Subcutaneous adipose tissue (tissue), 4 donors: ENCODE data around the gene SEMA6D. TPM values are rescaled to one million over a fixed set of nuclear protein-coding genes. Genes with fewer than 3 reads are reported as not detected.

Experiments used
- total RNA-seq, 4 donors: library from RNA; depleted of rRNA; stranded (reverse); fragments of >200 nt; gene quantifications; one replicate each; pipeline ENCODE4 v1.1.0, GENCODE V29; 2016
- TF ChIP-seq, protein P1 (sequence below): fragments of 450-650 bp; IDR thresholded peaks from one replicate; pipeline ENCODE4 v1.5.1; 2016; ENCODE audit warnings: low read depth, mild to moderate bottlenecking, control low read depth, antibody characterized with exemption, moderate library complexity

The SEMA6D gene
- total RNA-seq, 4 donors from 2014 or later: 3.7 to 9.6 (median 6.3) TPM

DNA sequence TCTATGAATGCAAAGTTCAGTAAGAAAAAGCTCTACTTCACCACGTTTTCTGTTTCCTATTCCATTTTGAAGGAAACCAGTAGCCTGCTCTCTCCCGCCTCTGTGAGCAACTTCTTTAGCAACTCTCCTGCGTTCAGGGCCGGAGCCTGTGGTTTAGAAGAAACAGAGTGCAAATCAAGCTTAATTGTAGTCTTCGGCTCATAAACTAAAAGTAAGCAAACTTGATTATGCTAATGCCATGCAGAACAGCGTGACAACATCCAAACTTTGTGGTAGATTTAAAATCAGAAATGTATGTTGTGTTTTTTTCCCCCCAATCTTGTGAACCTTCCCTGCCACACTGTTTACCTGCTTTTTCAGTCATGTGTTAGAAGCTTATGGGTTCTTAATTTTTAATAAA lies 87.4 kb downstream of the SEMA6D start:
- TF ChIP-seq, protein P1, sequence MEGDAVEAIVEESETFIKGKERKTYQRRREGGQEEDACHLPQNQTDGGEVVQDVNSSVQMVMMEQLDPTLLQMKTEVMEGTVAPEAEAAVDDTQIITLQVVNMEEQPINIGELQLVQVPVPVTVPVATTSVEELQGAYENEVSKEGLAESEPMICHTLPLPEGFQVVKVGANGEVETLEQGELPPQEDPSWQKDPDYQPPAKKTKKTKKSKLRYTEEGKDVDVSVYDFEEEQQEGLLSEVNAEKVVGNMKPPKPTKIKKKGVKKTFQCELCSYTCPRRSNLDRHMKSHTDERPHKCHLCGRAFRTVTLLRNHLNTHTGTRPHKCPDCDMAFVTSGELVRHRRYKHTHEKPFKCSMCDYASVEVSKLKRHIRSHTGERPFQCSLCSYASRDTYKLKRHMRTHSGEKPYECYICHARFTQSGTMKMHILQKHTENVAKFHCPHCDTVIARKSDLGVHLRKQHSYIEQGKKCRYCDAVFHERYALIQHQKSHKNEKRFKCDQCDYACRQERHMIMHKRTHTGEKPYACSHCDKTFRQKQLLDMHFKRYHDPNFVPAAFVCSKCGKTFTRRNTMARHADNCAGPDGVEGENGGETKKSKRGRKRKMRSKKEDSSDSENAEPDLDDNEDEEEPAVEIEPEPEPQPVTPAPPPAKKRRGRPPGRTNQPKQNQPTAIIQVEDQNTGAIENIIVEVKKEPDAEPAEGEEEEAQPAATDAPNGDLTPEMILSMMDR: no peak

DNA sequence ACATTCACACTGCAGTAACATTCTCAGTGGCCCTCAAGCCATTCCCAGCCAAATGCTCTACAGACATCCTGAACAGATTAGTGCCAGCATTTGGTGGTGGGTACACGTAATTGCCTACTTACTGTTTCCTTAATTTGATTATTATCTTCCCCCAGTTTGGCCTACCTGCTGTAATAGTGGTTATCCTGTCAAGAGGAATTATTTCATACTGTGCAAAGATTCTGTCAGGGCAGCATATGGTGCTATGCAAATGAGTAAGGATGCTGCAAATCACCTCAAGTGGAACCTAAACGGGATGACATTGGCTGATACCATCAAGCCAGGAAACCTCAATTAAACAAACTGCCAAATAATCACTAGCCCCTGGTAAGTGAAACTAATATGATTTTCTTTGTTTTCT lies 88.7 kb downstream of the SEMA6D start:
- TF ChIP-seq, protein P1: no peak

DNA sequence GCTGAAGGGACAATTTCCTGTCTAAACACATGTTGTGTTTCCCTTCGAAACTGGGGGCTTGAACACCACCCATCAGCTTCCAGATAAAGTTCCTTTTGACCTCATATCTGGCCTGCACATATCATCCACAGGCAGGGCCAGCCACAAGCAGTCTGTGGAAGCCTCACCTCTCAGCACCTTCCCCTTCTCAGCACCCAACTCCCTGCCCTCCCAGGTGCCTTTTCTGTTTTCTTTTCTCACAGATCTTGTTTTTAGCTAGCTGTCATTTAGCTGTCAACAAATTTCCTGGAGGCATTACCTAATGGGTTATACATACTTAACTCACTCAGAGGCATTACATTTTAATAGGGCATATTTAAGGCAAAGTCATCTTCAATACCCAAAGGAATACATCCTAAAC lies 93.9 kb downstream of the SEMA6D start:
- TF ChIP-seq, protein P1: no peak

DNA sequence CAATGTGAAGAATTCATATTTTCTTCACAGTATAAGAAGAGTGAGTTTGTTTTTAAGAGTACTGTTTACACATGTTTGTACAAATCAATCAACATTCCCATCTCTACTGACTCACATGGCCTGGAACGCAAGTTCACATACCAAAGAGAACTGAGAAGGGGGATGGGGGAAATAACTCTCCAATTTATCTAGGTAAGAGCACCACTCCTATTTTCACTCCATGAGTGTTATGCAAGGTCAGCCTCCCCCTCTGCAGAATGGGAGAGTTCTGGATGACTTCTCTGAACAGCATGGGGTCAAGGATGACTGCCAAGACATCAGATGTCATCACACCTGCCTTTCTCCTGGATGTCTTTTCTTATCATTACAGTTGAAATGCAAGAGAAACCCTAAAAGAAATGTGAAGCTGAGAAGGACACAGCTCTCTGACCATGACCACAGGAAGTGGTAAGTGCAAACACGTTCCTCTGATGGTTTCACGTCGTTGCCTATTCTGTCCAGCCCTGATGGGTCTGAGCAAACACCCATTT lies 95.2 kb downstream of the SEMA6D start:
- TF ChIP-seq, protein P1: no peak

DNA sequence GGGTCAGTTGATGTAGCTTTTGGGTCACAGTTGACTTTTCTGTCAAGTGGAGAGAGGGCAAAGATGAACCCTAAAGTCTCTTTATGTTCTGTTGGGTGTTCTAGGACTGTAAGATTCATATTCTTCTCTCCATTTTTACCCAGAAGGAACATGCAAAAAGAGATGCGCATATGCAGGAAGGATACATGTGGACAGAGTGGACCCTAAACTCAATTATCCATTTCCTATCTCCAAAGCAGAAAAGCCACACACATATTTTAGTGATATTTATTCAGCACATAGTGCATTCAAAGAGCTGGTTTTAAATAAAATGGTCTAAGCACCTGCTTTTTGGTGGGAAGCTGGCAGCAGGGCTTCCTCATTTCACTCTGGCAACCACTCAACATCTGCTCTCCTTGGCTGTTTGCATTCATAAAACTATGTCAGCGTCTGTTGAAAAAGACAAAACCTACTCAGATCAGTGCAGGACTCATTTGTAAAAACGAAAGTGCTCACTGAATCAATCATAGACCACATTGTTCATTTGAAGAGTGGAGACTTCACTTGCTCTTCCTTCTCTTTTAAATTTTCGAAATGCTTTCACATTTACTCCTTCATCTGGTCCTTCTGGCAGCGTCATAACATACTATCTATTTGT lies 96.6 kb downstream of the SEMA6D start:
- TF ChIP-seq, protein P1: no peak

DNA sequence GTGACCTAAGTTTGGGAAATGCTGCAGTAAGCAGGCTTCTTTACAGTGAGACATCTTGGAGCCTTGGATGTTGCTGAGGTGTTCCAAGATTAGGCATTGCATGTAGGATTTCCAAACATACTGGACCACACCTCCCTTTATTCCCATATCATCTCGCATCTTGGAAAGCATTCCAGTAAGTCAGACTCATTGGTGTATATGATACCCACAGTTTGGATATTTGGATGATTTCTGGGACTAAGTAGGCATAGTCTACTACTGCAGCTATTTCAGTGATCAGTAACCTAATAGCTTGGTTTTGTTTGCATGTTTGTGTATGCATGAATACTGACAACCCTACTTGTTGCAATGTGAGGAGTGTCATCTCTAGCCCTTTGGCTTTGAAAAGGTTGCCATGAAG lies 97.3 kb downstream of the SEMA6D start:
- TF ChIP-seq, protein P1: no peak

DNA sequence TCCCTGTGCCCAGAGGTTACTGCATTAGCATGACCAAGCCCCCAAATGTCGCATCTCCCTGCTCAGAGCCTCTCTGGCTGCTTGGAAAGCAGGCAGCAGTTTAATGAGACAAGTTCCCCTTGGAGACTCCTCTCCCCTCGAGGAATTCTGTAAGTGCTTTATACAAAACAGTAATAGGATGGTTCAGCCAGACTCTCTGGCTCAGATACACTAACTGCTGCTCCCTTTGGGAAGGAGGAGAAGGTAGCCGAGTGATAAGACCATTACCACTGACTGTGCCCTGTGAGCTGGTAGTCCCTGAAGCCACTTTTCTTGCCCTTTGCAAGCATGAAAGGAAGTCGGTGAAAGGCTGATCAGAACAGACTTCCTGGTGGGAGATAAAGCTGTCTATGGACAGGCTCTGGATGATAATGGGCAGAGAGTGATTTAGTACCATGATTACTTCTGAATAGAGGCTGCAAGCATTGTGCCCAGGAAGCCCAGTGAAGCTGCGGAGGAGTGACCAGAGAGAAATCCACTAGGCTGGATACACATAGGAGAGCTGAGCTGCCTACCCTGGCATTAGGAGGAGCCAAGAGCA lies 100.8 kb downstream of the SEMA6D start:
- TF ChIP-seq, protein P1: no peak
